ENCODE data around the gene DACT3.
"Not testable (repeated sequence)": the region's sequence is repeated elsewhere in the genome, so short reads cannot be mapped to it uniquely, and the experiment has no call there.

DACT3 gene

DNA sequence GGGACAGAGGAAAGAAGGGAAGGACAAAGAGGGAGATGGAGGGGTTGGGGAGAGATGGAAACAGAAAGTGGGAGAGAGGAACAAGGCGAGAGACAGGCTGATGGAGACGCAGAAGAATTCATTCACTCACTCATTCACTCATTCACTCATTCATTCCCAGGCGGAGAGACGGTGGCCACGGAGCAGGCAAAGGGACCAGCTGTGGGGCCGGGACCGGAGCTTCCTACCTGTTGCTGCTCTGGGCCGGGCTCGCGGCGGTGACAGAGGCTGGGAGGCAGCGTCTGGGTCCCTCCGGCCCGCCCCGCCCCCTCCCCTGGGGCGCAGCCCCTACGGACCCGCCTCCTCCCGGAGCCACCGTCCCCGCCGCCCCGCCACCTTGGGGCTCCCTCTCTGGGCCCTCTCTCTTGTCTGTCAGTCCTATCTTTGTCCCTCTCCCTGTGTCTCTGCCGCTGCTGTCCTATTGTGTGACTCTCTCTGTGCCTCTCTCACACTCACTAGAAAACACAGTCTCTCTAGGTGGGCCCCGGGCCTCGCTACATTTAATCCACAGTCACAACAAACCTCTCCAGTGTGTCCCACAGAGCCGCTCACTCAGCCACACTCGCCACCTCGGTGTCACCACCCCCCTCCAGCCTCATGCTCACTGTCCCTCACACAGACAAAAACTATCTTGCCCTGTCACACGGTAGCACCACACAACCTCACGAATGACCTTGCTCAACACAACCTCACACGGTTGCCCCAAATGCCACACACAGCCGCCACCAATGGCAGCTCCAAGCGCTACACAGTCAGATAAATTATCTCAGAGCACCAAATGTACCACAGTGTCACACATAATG lies 24.8 kb downstream of the DACT3 start, which contains the start of gene GNG8:
Gene GNG8, minus strand, starts transcription at position 283 of the 842 bp plus-strand sequence. CDS start 1,520 bp downstream, outside the sequence.
- TF ChIP-seq ELF4 (IDR thresholded peaks at IDR 0.05) (no peak), BHLHE40 (IDR thresholded peaks at IDR 0.05; ENCODE audit: borderline replicate concordance) (no peak), LEF1 (IDR thresholded peaks at IDR 0.05; ENCODE audit: borderline replicate concordance) (no peak), ARNT (IDR thresholded peaks at IDR 0.05) (no peak), L3MBTL2 (conservative IDR thresholded peaks at IDR 0.05) (no peak), FOXA1 (IDR thresholded peaks at IDR 0.05) (no peak), ZNF384 (IDR thresholded peaks at IDR 0.05) (no peak), FOXK2 (IDR thresholded peaks at IDR 0.05) (no peak)
- TF ChIP-seq, protein P1, sequence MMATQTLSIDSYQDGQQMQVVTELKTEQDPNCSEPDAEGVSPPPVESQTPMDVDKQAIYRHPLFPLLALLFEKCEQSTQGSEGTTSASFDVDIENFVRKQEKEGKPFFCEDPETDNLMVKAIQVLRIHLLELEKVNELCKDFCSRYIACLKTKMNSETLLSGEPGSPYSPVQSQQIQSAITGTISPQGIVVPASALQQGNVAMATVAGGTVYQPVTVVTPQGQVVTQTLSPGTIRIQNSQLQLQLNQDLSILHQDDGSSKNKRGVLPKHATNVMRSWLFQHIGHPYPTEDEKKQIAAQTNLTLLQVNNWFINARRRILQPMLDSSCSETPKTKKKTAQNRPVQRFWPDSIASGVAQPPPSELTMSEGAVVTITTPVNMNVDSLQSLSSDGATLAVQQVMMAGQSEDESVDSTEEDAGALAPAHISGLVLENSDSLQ (IDR thresholded peaks at IDR 0.05), result no peak
- DNase-seq (ENCODE audit: extremely low spot score), result no peak
- POLR2A ChIA-PET, result no interaction called here
- CTCF ChIA-PET, result interaction anchor here (0.6 kb wide), 1 partner anchor 74 kb away, joined by 4 read pairs; no protein-coding TSS in a partner anchor

GRCh38 chr19:46634656-46635218 lies 26.2 kb downstream of the DACT3 start:
- ChIA-PET CTCF (no interaction called here), POLR2A (no interaction called here)
- TF ChIP-seq ZNF384 (IDR thresholded peaks at IDR 0.05), result no peak
- peak; percentile 47; the same call in 1 of the 2 replicates for TF ChIP-seq L3MBTL2 (conservative IDR thresholded peaks at IDR 0.05)
- no peak for TF ChIP-seq TARDBP (IDR thresholded peaks at IDR 0.05)
- no peak for DNase-seq (ENCODE audit: extremely low spot score)

GRCh38 chr19:46634045-46634655 lies 26.8 kb downstream of the DACT3 start:
- peak; percentile 97 for DNase-seq (ENCODE audit: extremely low spot score)
- CTCF ChIA-PET, result interaction anchor here (1.0 kb wide), 1 partner anchor 28 kb away, joined by 3 read pairs; no protein-coding TSS in a partner anchor
- POLR2A ChIA-PET, result interaction anchor here (1.4 kb wide), 1 partner anchor 20 kb away, joined by 5 read pairs; no protein-coding TSS in a partner anchor
- TF ChIP-seq HDGF (IDR thresholded peaks at IDR 0.05; ENCODE audit: borderline replicate concordance), result no peak

- no peak for TF ChIP-seq FOXM1 (IDR thresholded peaks at IDR 0.05; ENCODE audit: borderline replicate concordance)
- no peak for TF ChIP-seq FOXA1 (IDR thresholded peaks at IDR 0.05)
- no peak for TF ChIP-seq TARDBP (IDR thresholded peaks at IDR 0.05)
- no peak for TF ChIP-seq FOXK2 (IDR thresholded peaks at IDR 0.05)
- TF ChIP-seq NFRKB (IDR thresholded peaks at IDR 0.05), result no peak
- no peak for TF ChIP-seq BHLHE40 (IDR thresholded peaks at IDR 0.05; ENCODE audit: borderline replicate concordance)
- TF ChIP-seq ELF4 (IDR thresholded peaks at IDR 0.05), result no peak
- POLR2A ChIA-PET, result interaction anchor here (1.4 kb wide), 1 partner anchor 19 kb away, joined by 5 read pairs; no protein-coding TSS in a partner anchor
- CTCF ChIA-PET, result interaction anchor here (1.0 to 1.1 kb wide), 2 partner anchors 18 to 29 kb away, joined by 3 read pairs; no protein-coding TSS in a partner anchor
- DNase-seq (ENCODE audit: extremely low spot score), result no peak
Observed at GRCh38 chr19:46633130-46633529, 27.9 kb downstream of the DACT3 start.

- no peak for DNase-seq (ENCODE audit: extremely low spot score)
- POLR2A ChIA-PET, result no interaction called here
Observed at GRCh38 chr19:46631481-46631880, 29.5 kb downstream of the DACT3 start.

GRCh38 chr19:46630586-46631205 lies 30.3 kb downstream of the DACT3 start:
- POLR2A ChIA-PET, result no interaction called here

More at GRCh38 chr19:46631481-46631880, 29.5 kb downstream of the DACT3 start:
- TF ChIP-seq HDGF (IDR thresholded peaks at IDR 0.05; ENCODE audit: borderline replicate concordance), result no peak
- TF ChIP-seq TARDBP (IDR thresholded peaks at IDR 0.05), result no peak
- TF ChIP-seq L3MBTL2 (conservative IDR thresholded peaks at IDR 0.05), result no peak
- TF ChIP-seq FOXA1 (IDR thresholded peaks at IDR 0.05), result no peak
- TF ChIP-seq FOXK2 (IDR thresholded peaks at IDR 0.05), result no peak
- no peak for TF ChIP-seq SP1 (IDR thresholded peaks at IDR 0.05)
- TF ChIP-seq LEF1 (IDR thresholded peaks at IDR 0.05; ENCODE audit: borderline replicate concordance), result no peak
- no peak for TF ChIP-seq CTBP1 (IDR thresholded peaks at IDR 0.05; ENCODE audit: borderline replicate concordance)
- no peak for TF ChIP-seq ARNT (IDR thresholded peaks at IDR 0.05)
- TF ChIP-seq ELF4 (IDR thresholded peaks at IDR 0.05), result no peak
- CTCF ChIA-PET, result interaction anchor here (1.0 to 2.0 kb wide), 3 partner anchors 14 to 30 kb away, joined by 4 to 7 read pairs (median 6); partner anchors contain the start of gene DACT3

GRCh38 chr19:46629546-46630025 lies 31.4 kb downstream of the DACT3 start:
- DNase-seq (ENCODE audit: extremely low spot score), result no peak
- ChIA-PET CTCF (interaction anchor here (0.8 kb wide), 1 partner anchor 15 kb away, joined by 3 read pairs; no protein-coding TSS in a partner anchor), POLR2A (interaction anchor here (1.0 kb wide), 1 partner anchor 28 kb away, joined by 3 read pairs; no protein-coding TSS in a partner anchor)
- TF ChIP-seq SP1 (IDR thresholded peaks at IDR 0.05), result no peak
- TF ChIP-seq NFRKB (IDR thresholded peaks at IDR 0.05), result no peak
- no peak for TF ChIP-seq LEF1 (IDR thresholded peaks at IDR 0.05; ENCODE audit: borderline replicate concordance)
- no peak for TF ChIP-seq ARNT (IDR thresholded peaks at IDR 0.05)
- TF ChIP-seq TARDBP (IDR thresholded peaks at IDR 0.05), result no peak
- no peak for TF ChIP-seq SUZ12 (IDR thresholded peaks at IDR 0.05)
- no peak for TF ChIP-seq FOXM1 (IDR thresholded peaks at IDR 0.05; ENCODE audit: borderline replicate concordance)
- no peak for TF ChIP-seq CTBP1 (IDR thresholded peaks at IDR 0.05; ENCODE audit: borderline replicate concordance)
- TF ChIP-seq BHLHE40 (IDR thresholded peaks at IDR 0.05; ENCODE audit: borderline replicate concordance), result no peak

More at GRCh38 chr19:46630586-46631205, 30.3 kb downstream of the DACT3 start:
- no peak for DNase-seq (ENCODE audit: extremely low spot score)
- CTCF ChIA-PET, result interaction anchor here (1.0 to 2.0 kb wide), 3 partner anchors 14 to 31 kb away, joined by 4 to 7 read pairs (median 6); partner anchors contain the start of gene DACT3
- TF ChIP-seq LEF1 (IDR thresholded peaks at IDR 0.05; ENCODE audit: borderline replicate concordance), result no peak
- TF ChIP-seq ARNT (IDR thresholded peaks at IDR 0.05), result no peak
- no peak for TF ChIP-seq FOXM1 (IDR thresholded peaks at IDR 0.05; ENCODE audit: borderline replicate concordance)
- no peak for TF ChIP-seq CTBP1 (IDR thresholded peaks at IDR 0.05; ENCODE audit: borderline replicate concordance)
- no peak for TF ChIP-seq FOXK2 (IDR thresholded peaks at IDR 0.05)
- no peak for TF ChIP-seq ZNF384 (IDR thresholded peaks at IDR 0.05)
- no peak for TF ChIP-seq ELF4 (IDR thresholded peaks at IDR 0.05)
- TF ChIP-seq TARDBP (IDR thresholded peaks at IDR 0.05), result no peak
- TF ChIP-seq BHLHE40 (IDR thresholded peaks at IDR 0.05; ENCODE audit: borderline replicate concordance), result no peak

DNA sequence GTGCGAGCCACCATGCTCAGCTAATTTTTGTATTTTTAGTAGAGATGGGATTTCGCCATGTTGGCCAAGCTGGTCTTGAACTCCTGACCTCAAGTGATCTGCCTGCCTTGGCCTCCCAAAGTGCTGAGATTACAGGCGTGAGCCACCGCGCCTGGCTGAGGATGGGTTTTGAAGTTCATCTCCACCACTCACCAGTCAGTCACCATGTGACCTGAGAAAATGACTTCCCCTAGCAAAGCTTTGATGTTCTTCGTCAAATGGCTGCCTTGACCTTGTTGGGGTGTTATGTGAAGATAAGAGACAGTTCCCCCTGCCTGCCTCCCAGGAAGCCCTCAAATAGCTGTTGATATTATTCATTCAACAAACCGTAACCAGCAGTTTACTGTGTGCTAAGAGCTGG lies 32.0 kb downstream of the DACT3 start:
- ChIA-PET POLR2A (interaction anchor here (1.0 kb wide), 1 partner anchor 27 kb away, joined by 3 read pairs; no protein-coding TSS in a partner anchor), CTCF (interaction anchor here (0.8 kb wide), 1 partner anchor 15 kb away, joined by 3 read pairs; no protein-coding TSS in a partner anchor)
- DNase-seq (ENCODE audit: extremely low spot score), result not testable (repeated sequence)

Data from HEK293T (cell line).